ENCODE data around the gene ARFIP2. TPM values are rescaled to one million over a fixed set of nuclear protein-coding genes. Genes with fewer than 3 reads are reported as not detected.

The ARFIP2 gene
- total and polyA plus RNA-seq, 2 donors (not counting 3 experiments of a cell fraction or from before 2014, with no cell fraction given) = 48.4 to 62.9 TPM

DNA sequence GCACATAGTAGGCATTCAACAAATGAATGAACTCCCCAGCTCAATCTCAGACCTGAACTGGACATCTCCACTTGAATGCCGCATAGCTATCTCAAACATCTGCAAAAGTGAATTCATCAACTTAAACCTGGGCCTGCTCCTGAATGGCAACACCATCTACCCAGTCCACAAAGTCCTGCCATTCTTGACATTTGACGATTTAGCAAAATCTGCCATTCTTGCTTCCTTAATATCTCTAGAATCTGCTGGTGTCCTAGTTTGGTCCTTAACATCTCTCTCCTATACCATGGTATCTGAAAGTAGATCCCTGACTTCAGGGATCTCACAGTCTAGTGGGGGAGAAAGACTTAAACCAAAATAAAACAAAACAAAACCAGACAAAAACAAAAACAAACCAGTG, 28.0 kb downstream of the ARFIP2 start:
- dilution Hi-C loops (cut with MboI; ENCODE audit: extremely low pct_ligation_motif_present, low sequenced_read_pairs) (no loop called here), intact Hi-C loops (cut with micrococcal nuclease) (no loop called here)
- DNase-seq (ENCODE audit: low read depth, low spot score) (no peak), FAIRE-seq (no peak)
- TF ChIP-seq, protein P1, sequence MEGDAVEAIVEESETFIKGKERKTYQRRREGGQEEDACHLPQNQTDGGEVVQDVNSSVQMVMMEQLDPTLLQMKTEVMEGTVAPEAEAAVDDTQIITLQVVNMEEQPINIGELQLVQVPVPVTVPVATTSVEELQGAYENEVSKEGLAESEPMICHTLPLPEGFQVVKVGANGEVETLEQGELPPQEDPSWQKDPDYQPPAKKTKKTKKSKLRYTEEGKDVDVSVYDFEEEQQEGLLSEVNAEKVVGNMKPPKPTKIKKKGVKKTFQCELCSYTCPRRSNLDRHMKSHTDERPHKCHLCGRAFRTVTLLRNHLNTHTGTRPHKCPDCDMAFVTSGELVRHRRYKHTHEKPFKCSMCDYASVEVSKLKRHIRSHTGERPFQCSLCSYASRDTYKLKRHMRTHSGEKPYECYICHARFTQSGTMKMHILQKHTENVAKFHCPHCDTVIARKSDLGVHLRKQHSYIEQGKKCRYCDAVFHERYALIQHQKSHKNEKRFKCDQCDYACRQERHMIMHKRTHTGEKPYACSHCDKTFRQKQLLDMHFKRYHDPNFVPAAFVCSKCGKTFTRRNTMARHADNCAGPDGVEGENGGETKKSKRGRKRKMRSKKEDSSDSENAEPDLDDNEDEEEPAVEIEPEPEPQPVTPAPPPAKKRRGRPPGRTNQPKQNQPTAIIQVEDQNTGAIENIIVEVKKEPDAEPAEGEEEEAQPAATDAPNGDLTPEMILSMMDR (IDR thresholded peaks at IDR 0.05; ENCODE audit: extremely low read depth in 1 of 2, insufficient read depth in 1 of 2, low read depth in 1 of 2, low read length in 2 of 2) = no peak
- no peak for TF ChIP-seq FOS (IDR thresholded peaks at IDR 0.05; ENCODE audit: borderline replicate concordance, insufficient read depth, low read length)
- TF ChIP-seq GATA2 (IDR thresholded peaks at IDR 0.05; ENCODE audit: insufficient read depth, insufficient read length, low read depth, low read length) = no peak
- no peak for TF ChIP-seq POLR2A (IDR thresholded peaks at IDR 0.05; ENCODE audit: low read depth, low read length)
- TF ChIP-seq MYC (IDR thresholded peaks at IDR 0.05; ENCODE audit: low read depth, low read length) = no peak
- TF ChIP-seq JUN (IDR thresholded peaks at IDR 0.05; ENCODE audit: borderline replicate concordance, insufficient read depth, insufficient read length, low read depth) = no peak
- TF ChIP-seq, protein P2, sequence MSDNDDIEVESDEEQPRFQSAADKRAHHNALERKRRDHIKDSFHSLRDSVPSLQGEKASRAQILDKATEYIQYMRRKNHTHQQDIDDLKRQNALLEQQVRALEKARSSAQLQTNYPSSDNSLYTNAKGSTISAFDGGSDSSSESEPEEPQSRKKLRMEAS (IDR thresholded peaks at IDR 0.05; ENCODE audit: insufficient read depth, insufficient read length) = no peak
- no peak for TF ChIP-seq POLR2AphosphoS5 (IDR thresholded peaks at IDR 0.05; ENCODE audit: insufficient read depth, low read depth, low read length)
- TF ChIP-seq EZH2 (IDR thresholded peaks at IDR 0.05; ENCODE audit: borderline replicate concordance, low read depth, low read length, severe bottlenecking) = no peak
- H3K9me1 ChIP-seq (replicated peaks; ENCODE audit: control insufficient read depth, extremely low read depth, insufficient read depth, low read length) = no peaks in the 10 kb centered on the region
- no TSS peak for BruUV-seq (replicated peaks)
- H3K36me3 ChIP-seq (ENCODE audit: control insufficient read depth in 2 of 2, extremely low read depth in 1 of 2, insufficient read depth in 2 of 2, low read length in 2 of 2) = peaks cover 3 to 55% of the 10 kb centered on the region in 2 experiments
- ChIA-PET CTCF (interaction anchor here (0.6 to 3.7 kb wide), 5 partner anchors 10 to 74 kb away, joined by 3 to 18 read pairs (median 10); partner anchors contain the start of gene HPX), POLR2A (no interaction called here)
- no peak overlapping the region for H3K4me2 ChIP-seq (ENCODE audit: insufficient read depth, low read length)
- H3K4me1 ChIP-seq (ENCODE audit: control insufficient read depth, extremely low read depth, insufficient read depth, low read length) = no peaks in the 10 kb centered on the region
- H3K27ac ChIP-seq (ENCODE audit: insufficient read depth, low read depth, low read length) = no peak overlapping the region
- no peaks in the 10 kb centered on the region for H3K79me2 ChIP-seq (ENCODE audit: control insufficient read depth, insufficient read depth, low read length)
- no peak overlapping the region for H3K4me3 ChIP-seq (replicated peaks in 1 of 3; ENCODE audit: insufficient read depth in 1 of 3, low read depth in 1 of 3, low read length in 3 of 3)
- no peak overlapping the region for H2AFZ ChIP-seq (ENCODE audit: low read depth, low read length)
- H4K20me1 ChIP-seq (replicated peaks; ENCODE audit: control insufficient read depth, extremely low read depth, insufficient read depth, low read length) = no peaks in the 10 kb centered on the region
- H3K9me3 ChIP-seq (replicated peaks; ENCODE audit: control insufficient read depth, insufficient read depth, low read length) = no peaks in the 10 kb centered on the region
- no peak overlapping the region for H3K9ac ChIP-seq (replicated peaks; ENCODE audit: extremely low read depth, insufficient read depth, low read length)
- H3K27me3 ChIP-seq (ENCODE audit: control insufficient read depth in 2 of 2, insufficient read depth in 2 of 2, low read length in 2 of 2) = no peaks in the 10 kb centered on the region
